Measurements from ENCODE around the gene FBXL15.

DNA sequence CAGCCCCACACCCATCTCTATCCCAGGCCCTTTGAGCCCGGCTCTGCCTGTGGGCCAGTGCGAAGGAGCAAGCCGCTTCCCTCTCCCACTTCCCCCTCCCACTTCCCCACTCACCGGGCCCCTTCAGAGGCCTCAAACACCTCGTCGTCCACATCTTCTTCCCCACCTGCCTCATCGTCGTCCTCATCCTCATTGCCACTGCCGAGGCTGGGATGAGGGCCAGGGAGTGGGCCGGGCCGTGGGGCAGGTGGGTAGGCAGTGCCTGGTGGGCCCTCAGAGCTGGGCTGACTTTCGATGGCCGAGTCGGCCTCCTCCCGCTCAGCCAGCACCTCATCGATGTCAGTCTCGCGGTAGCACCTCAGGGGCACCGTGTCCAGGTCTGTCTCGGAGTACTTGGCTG, 5.9 kb upstream of the FBXL15 start:
- TF ChIP-seq, protein P1, sequence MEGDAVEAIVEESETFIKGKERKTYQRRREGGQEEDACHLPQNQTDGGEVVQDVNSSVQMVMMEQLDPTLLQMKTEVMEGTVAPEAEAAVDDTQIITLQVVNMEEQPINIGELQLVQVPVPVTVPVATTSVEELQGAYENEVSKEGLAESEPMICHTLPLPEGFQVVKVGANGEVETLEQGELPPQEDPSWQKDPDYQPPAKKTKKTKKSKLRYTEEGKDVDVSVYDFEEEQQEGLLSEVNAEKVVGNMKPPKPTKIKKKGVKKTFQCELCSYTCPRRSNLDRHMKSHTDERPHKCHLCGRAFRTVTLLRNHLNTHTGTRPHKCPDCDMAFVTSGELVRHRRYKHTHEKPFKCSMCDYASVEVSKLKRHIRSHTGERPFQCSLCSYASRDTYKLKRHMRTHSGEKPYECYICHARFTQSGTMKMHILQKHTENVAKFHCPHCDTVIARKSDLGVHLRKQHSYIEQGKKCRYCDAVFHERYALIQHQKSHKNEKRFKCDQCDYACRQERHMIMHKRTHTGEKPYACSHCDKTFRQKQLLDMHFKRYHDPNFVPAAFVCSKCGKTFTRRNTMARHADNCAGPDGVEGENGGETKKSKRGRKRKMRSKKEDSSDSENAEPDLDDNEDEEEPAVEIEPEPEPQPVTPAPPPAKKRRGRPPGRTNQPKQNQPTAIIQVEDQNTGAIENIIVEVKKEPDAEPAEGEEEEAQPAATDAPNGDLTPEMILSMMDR (IDR thresholded peaks at IDR 0.05), result no peak
- TF ChIP-seq POLR2A (IDR thresholded peaks at IDR 0.05), result no peak

All from Peyer's patch (tissue), 4 donors.